Putamen (tissue), 1 donor: ENCODE data around the gene ARF6.

ENCODE experiments used
- DNase-seq: peaks from one replicate; pipeline ENCODE4 v3.0.0-alpha.2; 2016; ENCODE audit warnings: low spot score

ARF6 gene

DNA sequence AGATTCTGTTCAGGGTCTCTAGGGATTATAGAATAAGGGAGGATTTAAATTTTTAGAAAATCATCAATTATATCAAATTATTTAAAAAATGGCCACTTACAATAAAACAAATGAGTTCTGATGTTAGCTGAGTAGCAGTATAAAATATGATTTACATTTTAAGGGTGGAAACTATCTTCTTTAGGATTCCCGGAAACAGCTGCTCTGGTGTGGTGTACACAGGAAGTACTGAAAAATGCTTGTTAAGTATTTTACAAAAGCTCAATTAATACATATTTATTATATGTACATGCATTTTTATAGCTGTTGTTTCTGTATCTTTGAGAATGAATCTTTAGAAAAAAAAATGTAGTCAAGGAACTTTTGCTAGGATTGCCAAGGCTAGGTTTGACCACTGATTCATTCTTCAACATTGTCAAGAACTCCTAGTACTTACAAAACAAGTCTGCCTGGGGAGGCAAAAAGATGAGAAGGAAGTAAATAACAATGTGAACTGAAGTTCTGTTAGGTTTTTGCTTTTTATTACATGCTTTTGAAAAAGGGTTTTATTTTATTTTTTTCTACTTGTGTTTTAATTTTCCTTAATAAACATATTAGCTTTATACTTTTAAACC is 48.0 kb downstream of the ARF6 start:
- no peak for DNase-seq

- DNase-seq, result no peak
Measured at GRCh38 chr14:49942090-49942489, 49.2 kb downstream of the ARF6 start.

- no peak for DNase-seq
Measured at GRCh38 chr14:49944501-49944900, 51.6 kb downstream of the ARF6 start.

GRCh38 chr14:49945448-49946319 is 52.8 kb downstream of the ARF6 start:
- DNase-seq, result no peak
